A673 (cell line): Measurements from ENCODE around the gene LNP1. TPM values are rescaled to one million over a fixed set of nuclear protein-coding genes. Genes with fewer than 3 reads are reported as not detected.

Experiments
- BruUV-seq: library from RNA; stranded (reverse); fragments of 400-500 nt; replicated peaks from 2 replicates; lab custom pipeline; 2021; lab: Mats Ljungman, UMichigan
- CTCF ChIA-PET: fragments of 300-600 bp; sonication (Branson Sonifier 250); formaldehyde crosslinking; loops from one replicate; lab custom pipeline; 2022; ENCODE audit warnings: antibody characterized with exemption; lab: Charles Lee
- POLR2A ChIA-PET: fragments of 300-600 bp; sonication (Branson Sonifier 250); formaldehyde crosslinking; loops from one replicate; lab custom pipeline; 2022; ENCODE audit warnings: antibody characterized with exemption; ENCODE audit not compliant: low non-redundant PET; lab: Charles Lee
- DNase-seq: peaks from one replicate; pipeline ENCODE4 v3.0.0-alpha.2; 2015; ENCODE audit warnings: low spot score
- H3K27ac ChIP-seq: fragments of 200-600 bp; sonication (generic); 2 replicates; pipeline ENCODE4 v1.5.1; 2016; ENCODE audit warnings: mixed run types, low read depth, mild to moderate bottlenecking, mixed read lengths, antibody characterized with exemption, low read length; ENCODE audit not compliant: poor library complexity, severe bottlenecking
- H3K27me3 ChIP-seq: fragments of 200-600 bp; sonication (generic); replicated peaks from 2 replicates; pipeline ENCODE4 v1.6.1; 2017; ENCODE audit warnings: mixed run types, low read depth, mild to moderate bottlenecking, mixed read lengths, antibody characterized with exemption, low read length; ENCODE audit not compliant: insufficient read depth, poor library complexity
- H3K36me3 ChIP-seq: fragments of 200-600 bp; sonication (generic); 2 replicates; pipeline ENCODE4 v1.6.1; 2016; ENCODE audit warnings: mixed run types, mild to moderate bottlenecking, mixed read lengths, antibody characterized with exemption, low read length; ENCODE audit not compliant: insufficient read depth, poor library complexity, severe bottlenecking
- H3K4me1 ChIP-seq: fragments of 200-600 bp; sonication (generic); 2 replicates; pipeline ENCODE4 v1.6.1; 2017; ENCODE audit warnings: mixed run types, mild to moderate bottlenecking, mixed read lengths, antibody characterized with exemption, low read length; ENCODE audit not compliant: insufficient read depth, poor library complexity, severe bottlenecking
- H3K4me3 ChIP-seq: fragments of 200-600 bp; sonication (generic); 2 replicates; pipeline ENCODE4 v1.5.1; 2016; ENCODE audit warnings: low read depth, mixed run types, mild to moderate bottlenecking, mixed read lengths, low read length; ENCODE audit not compliant: poor library complexity, severe bottlenecking
- H3K9me3 ChIP-seq: fragments of 200-600 bp; sonication (generic); 2 replicates; pipeline ENCODE4 v1.6.1; 2016; ENCODE audit warnings: mixed run types, low read depth, mild to moderate bottlenecking, mixed read lengths, antibody characterized with exemption, low read length; ENCODE audit not compliant: poor library complexity, severe bottlenecking
- EZH2 ChIP-seq: fragments of 200-600 bp; sonication (generic); IDR thresholded peaks from 2 replicates; pipeline ENCODE4 v1.6.1; 2017; ENCODE audit warnings: borderline replicate concordance, low read depth, mild to moderate bottlenecking, mixed read lengths, antibody characterized with exemption, low read length; ENCODE audit not compliant: poor library complexity, severe bottlenecking
- intact Hi-C: fragments of 100-400 bp; cut with micrococcal nuclease; formaldehyde crosslinking; loops from one replicate; pipeline ENCODE4 v1.10.0; 2022; ENCODE audit not compliant: unreplicated experiment
- total RNA-seq: library from RNA; stranded (reverse); gene quantifications from 2 replicates; pipeline ENCODE4 v1.2.3, GENCODE V29; 2021
- TF ChIP-seq, protein P1 (sequence below): fragments of 300-800, 200-600 bp; sonication (generic); conservative IDR thresholded peaks from 2 replicates; pipeline ENCODE4 v1.5.1; 2017; ENCODE audit warnings: low read depth, mild to moderate bottlenecking, antibody characterized with exemption, low read length, moderate library complexity, mixed read lengths

The LNP1 gene
- total RNA-seq, 1 experiment from 2014 or later, result 4.3 TPM

DNA sequence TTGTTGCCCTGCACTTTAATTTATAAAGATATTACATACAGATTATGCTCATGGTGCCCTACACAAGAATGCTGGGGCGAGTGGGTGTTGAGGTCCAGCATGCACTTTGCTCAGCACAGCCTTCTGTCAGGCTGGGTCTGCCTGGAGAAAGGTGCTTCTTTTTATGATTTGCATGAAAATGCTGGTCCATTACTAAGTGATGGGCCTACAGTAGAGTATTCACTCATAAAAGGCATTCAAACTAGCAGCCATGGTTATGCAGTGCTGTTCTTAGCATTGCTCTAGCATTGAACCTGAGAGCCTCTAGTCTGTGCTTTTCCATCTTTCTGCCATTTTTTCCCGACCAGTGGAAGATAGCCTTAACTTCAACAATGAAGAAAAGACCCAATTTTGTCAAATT is 12.3 kb downstream of the LNP1 start:
- H3K27me3 ChIP-seq, result no peaks in the 10 kb centered on the region
- no TSS peak for BruUV-seq
- intact Hi-C loops, result no loop called here
- no peak overlapping the region for H3K4me3 ChIP-seq
- no peak overlapping the region for H3K27ac ChIP-seq
- no peak for DNase-seq
- no peaks in the 10 kb centered on the region for H3K36me3 ChIP-seq
- H3K4me1 ChIP-seq, result no peaks in the 10 kb centered on the region
- ChIA-PET CTCF (no interaction called here), POLR2A (no interaction called here)
- no peaks in the 10 kb centered on the region for H3K9me3 ChIP-seq
- TF ChIP-seq, protein P1, sequence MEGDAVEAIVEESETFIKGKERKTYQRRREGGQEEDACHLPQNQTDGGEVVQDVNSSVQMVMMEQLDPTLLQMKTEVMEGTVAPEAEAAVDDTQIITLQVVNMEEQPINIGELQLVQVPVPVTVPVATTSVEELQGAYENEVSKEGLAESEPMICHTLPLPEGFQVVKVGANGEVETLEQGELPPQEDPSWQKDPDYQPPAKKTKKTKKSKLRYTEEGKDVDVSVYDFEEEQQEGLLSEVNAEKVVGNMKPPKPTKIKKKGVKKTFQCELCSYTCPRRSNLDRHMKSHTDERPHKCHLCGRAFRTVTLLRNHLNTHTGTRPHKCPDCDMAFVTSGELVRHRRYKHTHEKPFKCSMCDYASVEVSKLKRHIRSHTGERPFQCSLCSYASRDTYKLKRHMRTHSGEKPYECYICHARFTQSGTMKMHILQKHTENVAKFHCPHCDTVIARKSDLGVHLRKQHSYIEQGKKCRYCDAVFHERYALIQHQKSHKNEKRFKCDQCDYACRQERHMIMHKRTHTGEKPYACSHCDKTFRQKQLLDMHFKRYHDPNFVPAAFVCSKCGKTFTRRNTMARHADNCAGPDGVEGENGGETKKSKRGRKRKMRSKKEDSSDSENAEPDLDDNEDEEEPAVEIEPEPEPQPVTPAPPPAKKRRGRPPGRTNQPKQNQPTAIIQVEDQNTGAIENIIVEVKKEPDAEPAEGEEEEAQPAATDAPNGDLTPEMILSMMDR, result no peak
- no peak for TF ChIP-seq EZH2

DNA sequence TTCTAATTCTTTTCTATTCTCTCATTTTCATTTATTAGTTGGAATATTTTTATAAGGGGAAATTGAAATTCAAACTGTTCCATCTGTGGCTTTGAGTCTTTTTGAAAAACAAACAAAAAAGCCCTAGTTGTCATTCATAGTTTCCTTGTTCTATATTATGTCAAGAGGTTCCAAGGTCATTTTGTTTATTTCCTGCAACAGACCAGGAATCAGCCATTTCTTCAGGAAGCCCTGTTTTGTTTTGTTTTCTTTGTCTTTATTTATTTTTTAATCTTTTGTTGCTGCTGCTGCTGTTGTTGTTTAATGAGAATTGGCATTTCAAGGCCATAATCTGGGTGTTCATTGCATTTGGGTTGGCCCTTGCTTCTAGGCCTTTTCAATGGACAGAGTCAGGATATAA is 14.8 kb downstream of the LNP1 start:
- no TSS peak for BruUV-seq
- no peak for DNase-seq
- no peak overlapping the region for H3K4me3 ChIP-seq
- H3K27ac ChIP-seq, result no peak overlapping the region
- H3K27me3 ChIP-seq, result no peaks in the 10 kb centered on the region
- POLR2A ChIA-PET, result no interaction called here
- intact Hi-C loops, result no loop called here
- no peaks in the 10 kb centered on the region for H3K9me3 ChIP-seq
- CTCF ChIA-PET, result no interaction called here
- no peaks in the 10 kb centered on the region for H3K36me3 ChIP-seq
- H3K4me1 ChIP-seq, result no peaks in the 10 kb centered on the region
- TF ChIP-seq, protein P1, result no peak
- TF ChIP-seq EZH2, result no peak

DNA sequence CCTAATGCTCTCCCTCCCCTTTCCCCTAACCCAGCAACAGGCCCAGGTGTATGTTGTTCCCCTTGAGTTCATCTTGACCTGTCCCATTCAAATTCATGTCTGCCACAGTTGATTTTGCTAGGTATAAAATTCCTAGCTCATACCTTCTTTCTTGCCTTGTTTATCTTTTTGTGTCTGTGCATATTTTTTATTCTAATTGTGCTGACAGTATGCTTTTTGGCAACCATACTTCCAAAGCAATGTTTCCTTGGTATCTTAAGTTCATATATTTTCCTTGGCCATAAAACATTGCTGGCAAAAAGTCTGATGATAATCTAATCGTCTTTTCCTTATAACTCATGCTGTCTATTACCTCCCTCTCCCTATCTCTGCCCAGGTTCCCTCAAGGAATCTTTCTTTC is 15.5 kb downstream of the LNP1 start:
- Histone ChIP-seq H3K9me3 (no peaks in the 10 kb centered on the region), H3K36me3 (no peaks in the 10 kb centered on the region), H3K27ac (no peak overlapping the region), H3K4me3 (no peak overlapping the region), H3K4me1 (no peaks in the 10 kb centered on the region), H3K27me3 (no peaks in the 10 kb centered on the region)
- ChIA-PET CTCF (no interaction called here), POLR2A (no interaction called here)
- no peak for DNase-seq
- TF ChIP-seq, protein P1, result no peak
- no peak for TF ChIP-seq EZH2
- intact Hi-C loops, result no loop called here
- BruUV-seq, result no TSS peak
